ENCODE data around the gene RNF220.
"Not testable (repeated sequence)": the region's sequence is repeated elsewhere in the genome, so short reads cannot be mapped to it uniquely, and the experiment has no call there.

The RNF220 gene

DNA sequence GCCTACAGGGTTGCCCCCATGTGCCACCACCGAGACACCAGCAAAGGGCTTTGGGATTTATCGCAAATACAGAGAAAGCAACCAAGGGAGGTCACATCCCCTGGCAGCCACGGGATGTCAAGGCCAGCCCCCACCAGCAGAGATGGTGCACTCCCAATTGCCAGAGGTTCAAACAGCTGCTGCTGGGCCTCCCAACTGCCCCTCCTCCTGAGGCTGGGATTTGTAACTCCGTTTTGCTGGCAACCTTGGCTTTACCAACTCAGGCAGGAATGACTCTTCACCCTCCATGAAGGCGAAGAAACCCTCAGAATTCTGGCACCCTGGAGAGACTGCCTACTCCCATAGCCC lies 257.6 kb downstream of the RNF220 start:
- H3K27me3 ChIP-seq (ENCODE audit: control insufficient read depth in 1 of 2, insufficient read depth in 2 of 2, low read length in 2 of 2): no peaks in the 10 kb centered on the region
- no peak overlapping the region for H3K27ac ChIP-seq (ENCODE audit: low read depth, low read length)
- no peak overlapping the region for H3K9ac ChIP-seq (ENCODE audit: low read depth in 1 of 2, low read length in 2 of 2)

DNA sequence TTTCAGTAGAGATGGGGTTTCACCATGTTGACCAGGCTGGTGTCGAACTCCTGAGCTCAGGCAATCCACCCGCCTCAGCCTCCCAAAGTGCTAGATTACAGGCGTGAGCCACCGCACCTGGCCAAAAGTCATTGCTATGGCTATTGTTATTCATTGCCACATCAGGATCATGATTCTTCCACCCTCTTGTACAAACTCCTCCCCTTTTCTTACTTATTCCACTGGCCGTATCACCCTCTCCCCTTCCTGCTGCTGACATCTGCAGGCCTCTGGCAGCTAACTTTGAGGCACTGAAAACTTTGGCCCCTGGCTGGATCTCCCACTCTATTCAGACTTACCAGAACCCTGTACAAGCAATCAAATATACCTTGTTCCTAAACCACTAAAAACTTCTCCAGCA lies 258.4 kb downstream of the RNF220 start:
- Histone ChIP-seq H3K27ac (ENCODE audit: low read depth, low read length) (no peak overlapping the region), H3K4me3 (ENCODE audit: low read depth in 1 of 2, low read length in 2 of 2) (no peak overlapping the region), H3K27me3 (ENCODE audit: control insufficient read depth in 1 of 2, insufficient read depth in 2 of 2, low read length in 2 of 2) (no peaks in the 10 kb centered on the region), H3K9ac (ENCODE audit: low read depth in 1 of 2, low read length in 2 of 2) (no peak overlapping the region), H3K36me3 (ENCODE audit: control insufficient read depth in 1 of 2, insufficient read depth in 2 of 2, low read length in 2 of 2) (peaks cover 0 to 4% of the 10 kb centered on the region in 2 donors), H3K4me1 (ENCODE audit: control insufficient read depth in 1 of 2, insufficient read depth in 2 of 2, low read length in 2 of 2) (peaks cover 17 to 24% of the 10 kb centered on the region in 2 donors), H3K9me3 (ENCODE audit: control insufficient read depth in 1 of 2, low read length in 2 of 2) (no peaks in the 10 kb centered on the region)

More for the DNA sequence above, 257.6 kb downstream of the RNF220 start:
- Histone ChIP-seq H3K36me3 (ENCODE audit: control insufficient read depth in 1 of 2, insufficient read depth in 2 of 2, low read length in 2 of 2) (peaks cover 0 to 4% of the 10 kb centered on the region in 2 donors), H3K4me1 (ENCODE audit: control insufficient read depth in 1 of 2, insufficient read depth in 2 of 2, low read length in 2 of 2) (peaks cover 17 to 24% of the 10 kb centered on the region in 2 donors), H3K4me3 (ENCODE audit: low read depth in 1 of 2, low read length in 2 of 2) (no peak overlapping the region), H3K9me3 (ENCODE audit: control insufficient read depth in 1 of 2, low read length in 2 of 2) (no peaks in the 10 kb centered on the region)

DNA sequence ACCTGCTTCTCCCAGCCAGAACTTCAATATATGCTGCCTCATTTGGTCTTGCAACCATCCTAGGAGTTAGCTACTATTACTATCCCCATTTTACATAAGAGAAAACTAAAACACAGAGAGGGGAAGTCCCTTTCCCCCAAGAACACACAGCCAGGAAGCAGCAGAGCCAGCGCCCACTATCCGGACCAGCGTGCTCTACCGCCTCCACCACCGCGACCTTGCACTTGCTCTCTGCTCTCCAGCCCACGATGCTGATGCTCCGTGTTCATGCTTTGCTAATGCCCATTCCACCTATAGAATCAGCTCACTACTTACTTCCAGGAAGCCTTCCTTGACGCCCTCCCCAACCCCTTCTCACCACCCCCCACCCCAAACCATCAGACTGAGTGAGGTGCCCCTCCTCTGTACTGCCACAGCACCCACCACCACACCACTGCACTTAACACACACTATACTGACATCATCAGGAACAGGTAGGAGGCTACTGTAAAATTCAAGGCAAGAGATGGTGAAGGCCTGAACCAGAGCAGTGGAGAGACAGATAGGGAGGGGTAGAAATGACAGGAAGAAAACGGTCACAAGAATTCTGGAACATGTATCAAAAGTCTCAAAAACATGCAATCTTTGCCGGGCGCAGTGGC lies 259.8 kb downstream of the RNF220 start:
- H3K9ac ChIP-seq (ENCODE audit: low read depth in 1 of 2, low read length in 2 of 2): no peak overlapping the region
- no peak overlapping the region for H3K27ac ChIP-seq (ENCODE audit: low read depth, low read length)
- H3K9me3 ChIP-seq (ENCODE audit: control insufficient read depth in 1 of 2, low read length in 2 of 2): no peaks in the 10 kb centered on the region
- no peak overlapping the region for H3K4me3 ChIP-seq (ENCODE audit: low read depth in 1 of 2, low read length in 2 of 2)
- peaks cover 0 to 5% of the 10 kb centered on the region in 2 donors for H3K36me3 ChIP-seq (ENCODE audit: control insufficient read depth in 1 of 2, insufficient read depth in 2 of 2, low read length in 2 of 2)
- no peaks in the 10 kb centered on the region for H3K27me3 ChIP-seq (ENCODE audit: control insufficient read depth in 1 of 2, insufficient read depth in 2 of 2, low read length in 2 of 2)
- peaks cover 17 to 23% of the 10 kb centered on the region in 2 donors for H3K4me1 ChIP-seq (ENCODE audit: control insufficient read depth in 1 of 2, insufficient read depth in 2 of 2, low read length in 2 of 2)

DNA sequence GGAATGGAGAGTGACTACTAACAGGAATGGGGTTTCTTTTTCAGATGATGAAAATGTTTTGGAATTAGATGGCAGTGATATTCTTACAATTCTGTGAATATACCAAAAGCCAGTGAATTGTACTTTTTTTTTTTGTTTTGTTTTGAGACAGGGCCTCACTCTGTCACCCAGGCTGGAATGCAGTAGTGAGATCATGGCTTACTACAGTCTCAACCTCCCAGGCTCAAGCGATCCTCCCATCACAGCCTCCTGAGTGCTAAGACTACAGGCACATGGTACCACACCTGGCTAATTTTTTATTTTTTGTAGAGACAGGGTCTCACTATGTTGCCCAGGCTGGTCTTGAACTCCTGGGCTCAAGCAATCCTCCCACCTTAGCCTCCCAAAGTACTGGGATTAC lies 261.7 kb downstream of the RNF220 start:
- not testable (repeated sequence) for H3K9ac ChIP-seq (ENCODE audit: low read depth in 1 of 2, low read length in 2 of 2); H3K36me3 ChIP-seq (ENCODE audit: control insufficient read depth in 1 of 2, insufficient read depth in 2 of 2, low read length in 2 of 2); H3K9me3 ChIP-seq (ENCODE audit: control insufficient read depth in 1 of 2, low read length in 2 of 2); H3K4me3 ChIP-seq (ENCODE audit: low read depth in 1 of 2, low read length in 2 of 2); H3K27me3 ChIP-seq (ENCODE audit: control insufficient read depth in 1 of 2, insufficient read depth in 2 of 2, low read length in 2 of 2); H3K27ac ChIP-seq (ENCODE audit: low read depth, low read length)
- H3K4me1 ChIP-seq (ENCODE audit: control insufficient read depth in 1 of 2, insufficient read depth in 2 of 2, low read length in 2 of 2): peaks cover 7 to 12% of the 10 kb centered on the region in 2 donors

DNA sequence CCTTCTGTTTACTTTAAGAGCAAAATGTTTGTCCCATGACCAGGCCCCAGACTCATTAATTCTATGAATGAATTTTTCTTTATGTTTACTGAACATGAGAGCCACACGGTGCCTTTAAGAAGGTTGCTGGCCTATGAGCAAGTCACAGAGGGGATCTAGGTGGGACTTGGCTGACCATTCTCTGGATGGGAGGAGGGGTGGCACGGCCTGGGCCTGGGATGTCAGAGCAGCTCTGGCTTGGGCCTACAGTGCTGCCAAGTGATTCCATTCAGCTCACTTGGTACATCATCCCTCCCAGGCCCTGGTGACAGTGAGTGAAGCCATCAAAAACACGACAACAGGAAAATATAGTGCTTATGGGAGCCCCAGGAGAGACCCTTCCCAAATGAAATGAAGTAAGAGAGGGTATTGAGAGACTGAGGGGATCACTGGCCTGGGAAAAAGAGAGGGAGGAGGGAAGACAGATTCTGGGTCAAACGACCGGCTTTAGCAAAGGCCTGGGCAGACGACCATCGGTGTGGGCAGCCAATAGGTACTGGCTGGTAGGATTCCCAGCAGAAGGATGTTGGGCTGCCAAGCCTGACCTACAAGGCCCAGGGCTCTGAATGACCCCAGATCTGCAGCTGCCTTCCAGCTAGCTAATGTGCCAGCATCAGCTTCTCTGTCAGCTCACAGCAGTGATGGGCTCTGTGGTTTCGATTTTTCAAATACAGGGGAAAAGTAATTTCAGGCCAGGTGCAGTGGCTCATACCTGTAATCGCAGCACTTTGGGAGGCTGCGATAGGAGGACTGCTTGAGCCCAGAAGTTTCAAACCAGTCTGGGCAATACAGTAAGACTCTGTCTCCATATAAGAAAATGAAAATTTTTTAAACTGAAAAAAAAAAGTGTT lies 265.9 kb downstream of the RNF220 start:
- Histone ChIP-seq H3K27me3 (ENCODE audit: control insufficient read depth in 1 of 2, insufficient read depth in 2 of 2, low read length in 2 of 2) (no peaks in the 10 kb centered on the region), H3K9me3 (ENCODE audit: control insufficient read depth in 1 of 2, low read length in 2 of 2) (no peaks in the 10 kb centered on the region), H3K27ac (ENCODE audit: low read depth, low read length) (no peak overlapping the region), H3K9ac (ENCODE audit: low read depth in 1 of 2, low read length in 2 of 2) (no peak overlapping the region), H3K4me3 (ENCODE audit: low read depth in 1 of 2, low read length in 2 of 2) (no peak overlapping the region), H3K36me3 (ENCODE audit: control insufficient read depth in 1 of 2, insufficient read depth in 2 of 2, low read length in 2 of 2) (peaks cover 0 to 5% of the 10 kb centered on the region in 2 donors), H3K4me1 (ENCODE audit: control insufficient read depth in 1 of 2, insufficient read depth in 2 of 2, low read length in 2 of 2) (peaks cover 23 to 29% of the 10 kb centered on the region in 2 donors)

DNA sequence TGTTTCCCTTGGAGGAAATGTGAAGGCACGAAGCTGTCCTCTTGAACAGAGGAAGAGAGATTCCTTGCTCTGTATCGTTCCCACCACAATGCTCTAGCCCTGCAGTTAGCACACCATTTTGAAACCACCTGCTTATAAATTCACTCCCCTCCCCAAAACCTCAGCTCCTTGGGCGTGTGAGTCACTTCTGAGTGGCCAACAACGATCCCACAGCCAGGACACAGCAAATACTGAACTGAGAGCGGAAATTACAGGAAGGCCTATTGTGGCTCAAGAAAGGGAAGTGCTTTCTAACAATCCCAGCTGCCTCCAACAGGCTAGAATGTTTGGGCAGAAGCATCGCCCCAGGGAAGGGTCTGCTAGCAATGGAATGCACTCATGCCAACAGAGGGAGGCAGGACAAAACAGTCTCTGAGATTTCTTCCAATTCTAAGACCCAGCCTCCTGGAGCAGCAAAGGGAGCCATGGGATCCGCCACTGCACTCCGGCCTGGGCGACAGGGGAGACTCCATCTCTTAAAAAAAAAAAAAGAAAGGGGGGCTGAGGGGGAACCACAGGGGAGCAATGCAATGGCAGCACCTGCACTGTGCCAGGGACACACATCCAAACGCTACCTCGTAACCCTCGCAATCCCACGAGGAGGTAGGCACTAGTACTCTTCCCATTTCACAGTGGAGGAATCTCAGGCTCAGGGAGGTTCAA lies 267.4 kb downstream of the RNF220 start:
- H3K27me3 ChIP-seq (ENCODE audit: control insufficient read depth in 1 of 2, insufficient read depth in 2 of 2, low read length in 2 of 2): no peaks in the 10 kb centered on the region
- no peaks in the 10 kb centered on the region for H3K9me3 ChIP-seq (ENCODE audit: control insufficient read depth in 1 of 2, low read length in 2 of 2)
- peaks cover 0 to 5% of the 10 kb centered on the region in 2 donors for H3K36me3 ChIP-seq (ENCODE audit: control insufficient read depth in 1 of 2, insufficient read depth in 2 of 2, low read length in 2 of 2)
- no peak overlapping the region for H3K9ac ChIP-seq (ENCODE audit: low read depth in 1 of 2, low read length in 2 of 2)
- H3K4me1 ChIP-seq (ENCODE audit: control insufficient read depth in 1 of 2, insufficient read depth in 2 of 2, low read length in 2 of 2): peaks cover 34 to 43% of the 10 kb centered on the region in 2 donors
- H3K4me3 ChIP-seq (ENCODE audit: low read depth in 1 of 2, low read length in 2 of 2): peak overlapping the region; percentile 83 to 98
- H3K27ac ChIP-seq (ENCODE audit: low read depth, low read length): no peak overlapping the region

DNA sequence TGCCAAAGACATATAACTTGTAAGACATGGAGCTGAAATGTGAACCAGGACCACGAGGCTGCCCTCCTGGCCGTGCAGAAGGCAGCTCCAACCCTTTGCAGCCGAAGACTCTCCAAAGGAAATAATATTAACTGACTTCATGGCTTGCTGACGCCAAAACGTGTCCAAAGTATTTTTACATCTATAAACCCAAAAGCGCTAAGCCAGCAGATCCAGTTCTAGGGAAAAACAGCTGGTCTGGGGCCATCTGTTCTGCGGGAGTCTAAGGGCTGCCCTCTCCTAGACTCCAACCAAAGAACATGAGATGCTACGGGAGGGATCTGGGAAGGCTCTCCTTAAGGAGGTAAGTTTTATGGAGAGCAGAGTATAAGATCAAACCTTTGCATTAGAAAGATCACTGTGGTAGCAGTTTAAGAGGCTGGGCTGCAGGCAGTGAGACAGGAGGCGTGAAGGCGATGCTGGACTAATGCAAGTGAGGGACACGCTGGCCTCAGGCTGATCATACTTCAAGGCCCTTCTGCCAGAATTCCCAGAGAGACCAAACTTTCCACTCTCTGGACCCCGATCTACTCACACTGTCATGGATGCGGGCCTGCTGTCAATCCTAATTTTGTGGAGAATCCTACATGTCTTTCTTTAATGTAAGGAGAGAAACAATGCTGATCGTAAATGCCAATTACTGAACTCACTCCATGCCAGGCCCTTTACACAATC lies 268.1 kb downstream of the RNF220 start:
- no peaks in the 10 kb centered on the region for H3K9me3 ChIP-seq (ENCODE audit: control insufficient read depth in 1 of 2, low read length in 2 of 2)
- H3K27me3 ChIP-seq (ENCODE audit: control insufficient read depth in 1 of 2, insufficient read depth in 2 of 2, low read length in 2 of 2): no peaks in the 10 kb centered on the region
- peaks cover 40 to 49% of the 10 kb centered on the region in 2 donors for H3K4me1 ChIP-seq (ENCODE audit: control insufficient read depth in 1 of 2, insufficient read depth in 2 of 2, low read length in 2 of 2)
- H3K36me3 ChIP-seq (ENCODE audit: control insufficient read depth in 1 of 2, insufficient read depth in 2 of 2, low read length in 2 of 2): peaks cover 0 to 5% of the 10 kb centered on the region in 2 donors
- H3K4me3 ChIP-seq (ENCODE audit: low read depth in 1 of 2, low read length in 2 of 2): peak overlapping the region; percentile 83 to 98
- H3K27ac ChIP-seq (ENCODE audit: low read depth, low read length): peak overlapping the region; percentile 98
- H3K9ac ChIP-seq (ENCODE audit: low read depth in 1 of 2, low read length in 2 of 2): peak overlapping the region; percentile 93 to 95

DNA sequence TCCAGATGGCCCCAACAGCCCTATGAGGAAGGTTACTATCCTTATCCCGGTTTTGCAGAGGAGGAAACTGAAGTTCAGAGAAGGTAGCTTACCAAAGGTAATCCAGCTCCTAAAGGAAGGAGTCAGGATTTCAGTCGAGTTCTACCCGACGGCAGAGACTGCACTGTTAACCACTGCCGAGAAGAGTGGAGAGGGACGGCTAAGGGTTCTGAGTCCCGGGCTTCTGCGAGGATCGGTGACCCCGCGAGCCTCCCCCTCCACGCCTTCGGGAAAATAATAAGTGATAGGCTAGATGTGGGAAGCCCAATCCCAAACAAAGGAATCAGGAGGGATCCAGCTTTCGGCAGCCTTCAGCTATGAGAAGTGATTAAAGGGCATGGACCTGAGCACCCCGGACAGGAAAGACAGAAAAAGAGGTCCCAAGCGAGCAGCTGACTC lies 268.6 kb downstream of the RNF220 start:
- no peaks in the 10 kb centered on the region for H3K27me3 ChIP-seq (ENCODE audit: control insufficient read depth in 1 of 2, insufficient read depth in 2 of 2, low read length in 2 of 2)
- peak overlapping the region; percentile 98 for H3K27ac ChIP-seq (ENCODE audit: low read depth, low read length)
- peaks cover 43 to 49% of the 10 kb centered on the region in 2 donors for H3K4me1 ChIP-seq (ENCODE audit: control insufficient read depth in 1 of 2, insufficient read depth in 2 of 2, low read length in 2 of 2)
- peak overlapping the region; percentile 83 to 98 for H3K4me3 ChIP-seq (ENCODE audit: low read depth in 1 of 2, low read length in 2 of 2)
- peaks cover 0 to 5% of the 10 kb centered on the region in 2 donors for H3K36me3 ChIP-seq (ENCODE audit: control insufficient read depth in 1 of 2, insufficient read depth in 2 of 2, low read length in 2 of 2)
- H3K9me3 ChIP-seq (ENCODE audit: control insufficient read depth in 1 of 2, low read length in 2 of 2): no peaks in the 10 kb centered on the region
- H3K9ac ChIP-seq (ENCODE audit: low read depth in 1 of 2, low read length in 2 of 2): peak overlapping the region; percentile 93 to 95

DNA sequence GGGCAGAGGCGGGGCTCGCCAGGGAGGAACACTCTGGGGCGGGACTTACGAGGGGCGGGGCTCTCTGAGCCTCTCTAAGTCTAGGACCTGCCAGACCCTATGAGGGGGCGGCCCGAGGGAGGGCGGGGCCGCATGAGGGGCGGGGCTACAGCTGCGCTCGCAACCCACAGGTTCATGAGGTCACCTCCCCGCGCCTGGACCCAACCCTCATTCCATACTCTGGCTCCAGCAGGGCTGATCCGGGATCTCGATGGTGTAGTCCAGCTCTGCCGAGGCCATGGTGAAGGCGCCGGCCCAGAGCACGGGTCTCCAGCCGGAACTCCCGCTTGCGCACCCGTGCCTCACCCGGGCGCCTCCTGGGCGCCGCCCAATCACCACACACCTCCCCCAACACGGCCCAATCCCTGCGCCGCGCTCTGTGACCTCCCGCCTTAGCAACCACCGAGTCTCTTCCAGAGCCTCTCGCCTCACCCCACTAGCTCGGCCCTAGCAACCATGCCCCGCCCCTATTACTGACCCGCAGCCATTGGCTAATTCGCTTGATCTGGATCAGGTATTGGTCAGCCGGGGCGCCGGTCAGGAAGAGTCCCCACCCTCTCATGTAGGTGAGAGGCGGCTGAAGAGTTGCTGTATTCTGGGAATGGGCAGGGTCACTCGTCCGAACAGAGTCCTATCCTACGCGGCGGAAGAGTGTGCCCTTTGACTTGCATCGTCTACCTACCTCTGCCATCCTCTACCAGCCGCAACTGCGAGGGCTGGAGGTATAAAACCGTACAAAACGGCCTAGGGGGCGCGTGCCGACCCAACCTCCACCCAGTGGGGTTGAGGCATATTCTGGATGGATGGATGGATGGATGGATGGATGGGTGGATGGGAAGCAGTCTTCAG lies 269.3 kb downstream of the RNF220 start, which contains the start of the genes ARMH1 and TMEM53:
TSS of gene ARMH1 (plus strand) at position 602 of the 888 bp plus-strand sequence. CDS start 14,984 bp downstream, outside the sequence.
TSS of gene TMEM53 (minus strand) at position 369 of the 888 bp plus-strand sequence. CDS start at position 279, 90 bp downstream.
- peaks cover 43 to 49% of the 10 kb centered on the region in 2 donors for H3K4me1 ChIP-seq (ENCODE audit: control insufficient read depth in 1 of 2, insufficient read depth in 2 of 2, low read length in 2 of 2)

More for the DNA sequence above, 269.3 kb downstream of the RNF220 start, which contains the start of the genes ARMH1 and TMEM53:
- peaks cover 0 to 2% of the 10 kb centered on the region in 2 donors for H3K36me3 ChIP-seq (ENCODE audit: control insufficient read depth in 1 of 2, insufficient read depth in 2 of 2, low read length in 2 of 2)
- peak within 1 kb of the TSS; percentile 98 for H3K27ac ChIP-seq (ENCODE audit: low read depth, low read length)
- H3K9ac ChIP-seq (ENCODE audit: low read depth in 1 of 2, low read length in 2 of 2): peak within 1 kb of the TSS; percentile 93 to 95
- H3K9me3 ChIP-seq (ENCODE audit: control insufficient read depth in 1 of 2, low read length in 2 of 2): no peaks in the 10 kb centered on the region
- H3K4me3 ChIP-seq (ENCODE audit: low read depth in 1 of 2, low read length in 2 of 2): peak within 1 kb of the TSS; percentile 83 to 98
- no peaks in the 10 kb centered on the region for H3K27me3 ChIP-seq (ENCODE audit: control insufficient read depth in 1 of 2, insufficient read depth in 2 of 2, low read length in 2 of 2)

Measured in duodenal mucosa (tissue), 2 donors.